SKM-1 treated with dmso at 0.1 percent for 144 hours (cell line): ENCODE results near the gene SDF2L1.

Experiments
- DNase-seq: peaks from one replicate; lab custom pipeline; 2025; ENCODE audit not compliant: unreplicated experiment; lab: John Stamatoyannopoulos, UW

Gene SDF2L1

DNA sequence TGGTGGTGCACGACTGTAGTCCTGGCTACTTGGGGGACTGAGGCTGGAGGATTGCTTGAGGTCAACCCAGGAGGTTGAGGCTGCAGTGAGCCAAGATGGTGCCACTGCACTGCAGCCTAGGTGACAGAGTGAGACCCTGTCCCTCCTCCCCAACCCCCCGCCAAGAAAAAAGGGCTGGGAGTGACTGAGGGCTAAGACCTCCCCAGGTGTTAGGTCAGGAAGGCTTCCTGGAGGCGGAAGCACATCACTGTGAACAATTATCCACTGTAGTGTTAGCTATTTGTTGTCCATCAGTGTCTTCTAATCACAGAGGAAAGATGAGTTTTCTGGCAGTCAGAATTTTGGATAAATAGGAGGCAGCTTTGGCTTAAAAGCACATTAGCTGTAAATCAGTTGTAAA lies 21.1 kb upstream of the SDF2L1 start:
- DNase-seq: no peak

DNA sequence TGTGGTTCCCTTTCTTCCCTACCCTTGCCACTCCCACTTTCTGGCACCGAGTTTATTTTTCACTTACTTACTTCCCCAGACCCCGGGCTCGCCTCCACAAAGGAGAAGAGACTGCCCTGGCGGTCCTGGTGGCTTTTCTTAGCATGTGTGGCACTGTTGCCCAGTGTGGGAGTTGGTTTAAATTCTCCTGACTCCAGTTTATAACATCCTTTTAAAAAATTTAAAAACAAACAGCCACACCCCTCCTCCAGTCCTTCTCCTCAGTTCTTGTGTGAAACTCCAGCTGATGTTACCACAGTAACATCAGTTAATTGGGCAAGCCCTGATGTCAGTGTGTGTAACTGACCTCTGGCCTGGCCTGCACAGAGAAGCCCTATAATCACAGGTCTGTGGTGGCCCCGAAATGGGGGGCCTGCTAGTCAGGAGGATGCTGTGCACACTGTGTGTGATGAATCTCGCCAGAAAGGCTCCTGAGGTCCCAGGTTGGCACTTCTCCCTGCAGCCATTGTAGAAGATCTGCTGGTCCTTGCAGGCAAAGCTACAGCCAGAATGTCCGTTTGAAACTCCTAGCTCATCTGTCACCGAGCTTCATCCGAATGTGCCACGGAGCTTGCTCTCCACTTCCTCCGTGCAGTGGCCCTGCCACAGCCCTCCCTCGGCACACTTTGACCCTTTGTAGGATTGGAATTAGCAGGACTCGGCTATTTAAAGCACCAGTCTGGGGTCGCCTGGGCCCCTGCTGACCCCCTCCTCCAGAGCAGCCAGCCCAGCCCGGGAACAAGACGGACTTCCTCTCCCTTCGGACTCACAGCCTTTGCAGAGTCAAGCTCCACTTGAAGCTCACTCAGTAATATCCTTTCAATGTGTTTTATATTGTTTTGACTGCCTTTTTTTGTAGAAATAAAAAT lies 19.8 kb upstream of the SDF2L1 start:
- peak; percentile 46 for DNase-seq

DNA sequence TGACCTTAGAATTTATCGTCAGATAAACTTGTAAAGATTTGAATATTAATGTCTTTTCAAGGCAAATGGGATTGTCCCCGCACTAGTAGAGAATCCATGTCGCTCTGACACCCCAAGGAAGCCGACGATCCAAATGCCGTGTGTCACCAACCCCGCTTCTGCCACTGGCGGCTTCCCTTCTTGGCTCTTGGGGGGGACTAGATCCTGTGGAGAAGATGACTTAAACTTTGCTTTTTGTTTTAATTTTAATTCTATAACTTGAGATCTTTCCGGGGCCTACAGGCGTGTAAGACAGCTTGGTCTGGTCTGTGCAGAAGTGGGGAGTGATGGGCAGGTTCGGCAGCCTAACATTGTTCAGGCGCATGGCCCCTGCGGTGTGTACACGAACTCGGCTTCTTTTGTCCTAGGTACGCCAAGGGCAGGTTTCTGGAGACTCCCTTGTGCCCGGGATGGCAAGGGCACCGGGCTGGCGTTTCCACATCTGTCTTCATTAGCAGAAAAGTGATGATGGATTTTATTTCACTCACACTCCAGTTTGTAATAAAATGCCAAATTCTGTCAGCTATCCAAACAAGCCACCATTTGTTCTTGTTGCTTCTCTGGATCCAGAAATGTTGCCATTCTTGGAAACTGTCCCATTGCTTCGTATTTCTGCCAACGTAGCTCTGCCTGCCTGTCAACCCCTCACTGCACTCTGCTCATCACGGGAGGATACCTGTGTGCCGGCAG lies 19.0 kb upstream of the SDF2L1 start:
- no peak for DNase-seq

DNA sequence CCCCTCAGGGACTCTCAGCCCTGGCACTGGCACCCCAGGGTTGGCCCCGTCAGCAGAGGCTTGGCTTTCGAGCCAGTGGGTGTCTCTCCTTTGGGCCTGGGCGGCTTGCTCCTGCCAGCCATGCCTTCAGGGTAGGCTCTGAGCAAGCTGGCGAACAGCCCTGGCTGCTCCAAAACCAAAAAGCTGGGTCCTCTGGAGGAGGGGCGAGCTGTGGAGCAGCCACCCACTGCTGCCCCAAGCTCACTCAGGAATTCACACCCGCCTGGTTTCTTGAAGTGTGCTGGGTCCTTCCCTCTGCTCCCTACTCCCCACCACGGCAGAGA lies 18.5 kb upstream of the SDF2L1 start:
- no peak for DNase-seq

DNA sequence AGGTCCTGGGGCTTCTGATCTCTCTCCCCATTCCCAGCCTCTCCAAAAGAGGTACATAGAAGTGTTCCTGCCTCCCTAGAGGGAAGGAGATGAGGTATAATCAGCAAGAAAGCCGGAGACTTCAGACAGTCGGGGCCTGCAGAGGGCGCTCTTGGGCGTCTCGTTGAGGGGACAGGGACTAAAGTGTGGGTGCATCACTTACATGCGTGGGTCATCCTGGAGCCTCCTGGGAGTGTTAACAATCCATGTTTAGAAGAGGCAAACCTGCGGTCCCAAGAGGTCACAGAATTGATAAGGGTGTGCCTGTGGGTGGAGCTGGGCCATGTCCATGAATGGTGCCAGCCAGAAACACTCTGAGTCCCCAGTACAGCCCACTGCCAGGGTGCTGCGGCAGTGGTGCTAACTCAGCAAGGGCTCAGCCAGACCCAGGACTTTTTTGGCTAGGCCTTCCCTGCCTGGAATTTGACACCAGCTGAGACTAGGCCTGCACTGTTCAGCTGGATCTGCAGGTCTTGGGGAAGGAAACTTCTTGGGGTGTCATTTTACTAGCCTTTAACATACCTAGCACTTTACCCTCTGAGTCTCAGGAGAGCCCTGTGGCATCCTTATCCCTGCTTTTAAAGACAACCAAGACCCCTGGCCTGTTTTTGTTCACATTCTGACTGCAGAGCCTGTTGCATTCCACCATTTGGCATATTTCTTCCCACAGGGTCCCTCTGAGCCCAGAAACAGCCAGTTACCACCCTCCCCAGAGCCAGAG lies 17.8 kb upstream of the SDF2L1 start:
- DNase-seq: peak; percentile 33

DNA sequence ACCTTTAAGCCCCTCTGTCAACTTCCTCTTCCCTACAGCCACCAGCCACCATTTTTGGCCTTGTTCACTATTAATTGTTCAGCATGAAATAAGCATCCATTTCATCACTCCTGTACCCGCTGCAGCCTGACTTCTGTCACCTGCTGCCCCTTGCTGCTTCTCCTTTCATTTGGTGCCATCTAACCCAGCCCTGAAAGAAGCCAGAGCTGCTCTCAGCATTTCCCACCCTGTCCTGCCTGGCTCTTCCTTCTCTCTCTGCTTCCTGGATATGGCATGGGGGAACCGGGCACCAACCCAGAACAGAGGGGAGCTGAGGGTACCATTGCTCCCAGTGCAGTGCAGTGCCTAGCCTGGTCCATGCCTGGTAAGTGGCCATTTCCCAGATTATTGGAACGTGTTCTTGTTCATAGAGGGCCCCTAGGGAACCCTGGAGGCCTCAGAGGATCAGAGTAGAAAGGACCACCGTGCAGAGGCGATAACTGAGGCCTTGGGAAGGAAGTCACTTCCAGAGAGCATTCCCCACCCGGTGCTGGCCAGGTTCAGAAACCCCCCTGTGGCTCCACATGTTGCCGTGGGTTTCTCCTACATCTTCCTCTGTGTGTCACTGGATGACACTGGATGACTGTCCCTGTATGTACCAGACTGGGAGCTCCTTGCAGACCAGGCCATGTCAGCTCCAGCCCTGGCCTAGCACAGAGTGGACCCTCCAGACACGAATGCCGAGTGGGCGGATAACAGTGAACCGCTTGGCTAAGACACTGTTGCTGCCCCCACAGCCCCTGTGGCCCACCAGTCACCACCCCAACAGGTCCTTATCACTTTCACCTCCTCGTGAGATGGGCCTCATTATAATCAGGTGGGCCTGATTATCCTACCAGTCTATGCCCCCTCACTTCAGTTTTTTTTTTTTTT lies 17.0 kb upstream of the SDF2L1 start:
- DNase-seq: no peak

DNA sequence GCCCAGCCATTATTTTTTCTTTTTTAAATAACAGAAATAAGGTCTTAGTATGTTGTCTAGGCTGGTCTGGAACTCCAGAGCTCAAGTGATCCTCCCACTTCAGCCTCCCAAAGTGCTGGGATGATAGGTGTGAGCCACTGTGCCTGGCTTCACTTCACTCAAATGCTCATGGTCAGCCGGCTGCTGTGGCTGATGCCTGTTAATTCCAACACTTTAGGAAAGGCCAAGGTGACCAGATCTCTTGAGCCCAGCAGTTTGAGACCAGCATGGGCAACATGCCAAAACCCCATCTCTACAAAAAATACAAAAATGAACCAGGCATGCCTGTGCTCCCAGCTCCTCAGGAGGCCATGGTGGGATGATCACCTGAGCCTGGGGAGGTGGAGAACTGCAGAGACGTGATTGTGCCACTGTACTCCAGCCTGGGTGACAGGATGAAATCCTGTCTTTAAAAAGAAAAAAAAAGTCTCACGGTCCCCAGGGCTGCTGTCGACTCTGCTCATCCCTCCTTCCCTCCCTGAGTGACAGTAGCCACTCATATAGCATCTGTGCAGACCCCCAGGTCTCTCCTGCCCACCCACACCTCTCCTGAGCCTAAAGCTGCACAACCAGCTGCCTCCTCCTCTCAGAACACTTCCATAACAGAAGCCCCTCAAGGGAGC lies 15.9 kb upstream of the SDF2L1 start:
- DNase-seq: no peak

DNA sequence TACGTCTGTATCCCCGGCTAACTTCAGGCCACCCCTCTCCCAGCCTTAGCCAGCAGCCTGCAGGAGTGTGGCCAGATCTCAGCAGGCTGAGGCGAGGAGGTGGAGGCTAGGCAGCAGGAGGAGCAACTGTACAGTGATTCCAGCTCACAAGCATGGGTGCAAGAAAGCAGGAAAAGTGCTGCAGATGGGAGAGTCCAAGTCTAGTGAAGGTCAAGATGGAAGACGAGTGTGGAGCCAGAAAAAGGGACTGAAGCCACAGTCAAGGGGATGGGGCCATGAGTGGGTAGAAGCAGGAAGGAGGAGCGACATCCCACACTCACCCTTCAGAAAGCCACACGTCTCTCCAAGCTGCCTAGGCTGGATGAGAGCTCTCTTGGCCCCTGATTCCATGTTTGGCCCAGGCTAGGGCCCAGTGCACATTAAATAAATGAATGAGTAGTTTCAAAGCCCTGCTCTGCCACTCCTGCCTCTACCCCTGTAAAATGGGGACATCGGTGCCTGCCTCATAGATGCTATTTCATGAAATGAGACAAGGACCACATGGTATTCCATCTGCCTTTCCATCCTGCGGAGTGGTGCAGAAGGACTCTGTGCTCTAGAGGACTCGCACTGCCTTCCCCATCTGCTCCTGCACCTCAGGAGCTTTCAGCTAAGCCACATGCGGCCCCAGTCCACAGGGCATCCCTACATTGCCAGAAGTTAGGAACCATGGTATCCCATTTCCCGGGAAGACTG lies 15.2 kb upstream of the SDF2L1 start:
- no peak for DNase-seq

DNA sequence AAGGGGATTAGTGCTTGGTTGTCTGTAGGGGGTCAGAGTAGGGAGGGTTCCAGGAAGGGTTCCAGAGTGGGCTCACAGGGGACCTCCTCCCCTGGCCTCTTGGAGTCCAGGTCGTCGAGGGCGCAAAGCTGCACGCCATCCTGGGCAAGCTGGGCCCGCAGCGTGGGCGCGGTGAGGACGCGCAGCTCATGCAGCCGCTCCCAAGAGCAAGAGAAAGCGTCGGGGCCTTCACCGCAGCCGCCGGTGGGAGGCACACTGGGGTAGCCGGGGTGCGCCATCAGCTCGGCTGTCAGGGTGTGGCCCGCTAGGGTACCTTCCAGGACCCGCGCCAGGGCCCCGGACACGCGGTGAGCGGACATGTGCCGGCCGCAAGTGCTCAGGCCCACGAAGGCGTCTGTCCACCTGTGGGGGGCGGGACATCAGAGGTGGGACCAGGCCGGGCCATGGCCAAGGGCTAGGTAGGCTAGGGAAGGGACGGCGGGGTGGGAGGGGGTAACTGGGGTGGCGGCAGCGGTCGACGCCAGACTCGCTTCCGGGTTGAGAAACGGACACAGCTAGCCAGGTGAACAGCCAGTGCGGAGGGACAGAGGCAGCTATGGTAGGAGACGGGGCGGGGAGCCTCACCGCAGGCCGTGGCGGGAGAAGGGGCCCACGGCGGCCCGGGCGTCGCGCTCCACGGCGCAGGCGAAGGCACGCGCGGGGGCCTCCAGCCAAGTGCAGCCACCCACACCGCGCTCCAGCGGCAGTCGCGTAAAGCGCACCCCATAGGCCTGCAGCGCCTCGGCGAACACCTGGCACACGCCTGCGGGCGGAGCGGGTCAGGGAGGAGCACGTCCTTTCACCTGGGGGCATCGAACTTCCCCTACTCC lies 13.5 kb upstream of the SDF2L1 start:
- no peak for DNase-seq

DNA sequence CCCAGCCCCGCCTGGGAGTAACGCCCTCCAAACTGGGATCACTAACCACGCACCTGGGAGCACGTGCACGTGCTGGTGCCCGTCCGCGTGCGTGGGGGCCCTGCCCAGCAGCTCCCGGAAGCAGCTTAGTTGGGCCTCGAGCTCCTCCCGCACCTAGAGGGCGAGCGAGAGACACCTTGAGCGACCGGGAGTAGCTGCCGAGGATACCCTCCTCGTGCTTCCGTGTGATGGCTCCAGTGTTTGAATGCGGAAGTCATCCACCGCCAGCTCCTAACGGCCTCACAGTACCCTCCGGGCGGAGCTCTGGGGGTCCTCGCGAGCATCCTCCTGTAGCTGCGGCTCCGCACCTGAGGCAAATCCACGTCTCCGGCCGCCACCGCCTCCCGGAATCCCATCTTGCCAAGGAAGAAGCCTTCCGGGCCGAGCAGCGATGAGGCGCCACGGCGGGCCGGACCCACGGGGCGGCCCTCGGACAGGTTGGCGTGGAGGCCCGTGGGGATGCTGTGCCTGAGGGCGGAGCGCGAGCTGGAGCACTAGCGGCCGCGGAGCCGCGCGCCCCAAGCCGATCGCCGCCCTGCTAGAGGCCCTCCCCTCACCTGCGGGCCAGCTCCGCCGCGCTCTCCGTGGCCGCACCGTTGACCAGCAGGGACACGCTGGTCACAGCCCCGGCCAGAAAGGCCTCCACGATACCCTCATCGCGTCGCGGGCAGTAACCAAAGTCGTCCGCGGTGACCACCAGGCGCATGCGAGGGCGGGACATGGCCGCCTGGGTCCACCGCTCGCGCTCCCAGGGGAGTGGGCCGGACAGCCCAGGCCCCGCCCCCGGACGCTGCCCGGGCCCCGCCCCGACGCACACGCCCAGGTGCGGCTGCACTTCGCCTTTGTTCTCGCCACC lies 12.6 kb upstream of the SDF2L1 start, which contains the start of gene YDJC:
Gene YDJC, minus strand, starts transcription at position 768 of the 895 bp plus-strand sequence. Its CDS starts 8 bp downstream, at position 760.
- DNase-seq: peak; percentile 87

DNA sequence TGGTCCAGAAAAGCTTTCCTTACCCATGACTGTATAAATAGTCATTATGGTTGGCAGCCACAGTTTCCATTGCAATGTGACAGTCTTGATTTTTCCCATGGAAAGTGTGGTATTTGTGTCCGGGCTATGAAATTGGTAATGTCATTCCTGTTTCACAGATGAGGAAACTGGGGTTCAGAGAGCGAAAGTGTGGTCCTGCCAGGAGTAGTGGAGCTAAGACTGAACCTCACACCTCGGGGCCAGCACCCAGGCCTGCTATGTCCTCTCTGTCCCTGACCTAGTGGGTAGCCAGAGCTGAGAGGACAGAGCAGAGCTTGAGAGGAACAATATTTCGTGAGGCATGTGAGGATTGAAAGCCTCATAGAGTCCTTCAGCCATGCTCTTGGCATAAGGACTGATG lies 11.1 kb upstream of the SDF2L1 start:
- no peak for DNase-seq

DNA sequence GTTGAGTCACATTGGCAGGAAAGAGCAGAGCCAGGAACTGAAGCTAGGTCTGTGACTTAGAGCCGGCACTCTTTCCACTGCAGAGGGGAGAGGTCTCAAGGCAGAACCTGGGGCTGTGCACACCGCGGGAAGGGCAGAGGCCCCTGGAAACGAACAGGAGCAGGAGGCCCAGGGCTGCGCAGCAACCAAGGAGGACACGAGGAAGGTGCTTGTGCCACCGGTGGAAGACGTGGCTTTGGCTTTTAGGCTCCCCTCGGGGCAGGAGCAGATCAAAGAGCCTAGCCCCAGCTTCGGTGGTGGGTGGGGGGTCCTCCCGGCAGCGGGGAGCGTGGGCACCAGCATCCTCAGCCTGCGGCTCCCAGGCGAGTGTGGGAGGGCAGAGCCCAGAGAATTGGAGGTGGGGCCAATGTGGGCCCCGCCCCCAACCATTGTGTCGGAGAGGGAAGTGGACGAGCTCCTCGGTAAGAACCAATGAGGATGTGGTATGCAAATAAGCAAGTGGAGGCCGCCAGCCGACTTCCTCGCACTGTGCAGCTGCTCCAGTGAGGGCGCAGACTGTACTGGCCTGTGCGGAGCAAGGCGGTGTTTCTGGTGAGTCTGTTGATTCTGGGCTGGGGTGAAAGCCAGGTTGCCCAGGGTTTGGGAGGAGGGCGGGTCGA lies 9.7 kb upstream of the SDF2L1 start, which contains the start of gene CCDC116:
Gene CCDC116, plus strand, starts transcription at position 524 of the 659 bp plus-strand sequence. CDS start 422 bp downstream, outside the sequence.
- no peak for DNase-seq

DNA sequence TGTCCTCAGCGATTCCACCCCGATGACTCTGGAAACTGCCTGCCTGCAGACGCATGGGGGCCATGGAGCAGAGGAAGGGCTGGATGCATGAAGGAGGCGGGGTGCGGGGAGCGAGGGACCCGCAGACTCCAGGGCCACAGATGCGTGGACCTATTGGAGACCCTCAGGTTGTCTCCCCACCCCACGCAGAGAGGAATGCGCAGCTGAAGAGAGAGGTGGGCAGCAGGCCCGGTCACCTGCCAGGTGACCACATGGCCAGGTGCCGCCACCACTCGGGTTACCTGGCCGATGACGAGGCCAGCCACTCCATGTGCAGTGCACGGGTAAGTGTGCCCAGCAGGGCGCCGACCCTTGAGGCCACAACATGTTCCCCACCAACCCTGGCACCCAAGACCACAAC lies 9.2 kb upstream of the SDF2L1 start:
- DNase-seq: no peak

DNA sequence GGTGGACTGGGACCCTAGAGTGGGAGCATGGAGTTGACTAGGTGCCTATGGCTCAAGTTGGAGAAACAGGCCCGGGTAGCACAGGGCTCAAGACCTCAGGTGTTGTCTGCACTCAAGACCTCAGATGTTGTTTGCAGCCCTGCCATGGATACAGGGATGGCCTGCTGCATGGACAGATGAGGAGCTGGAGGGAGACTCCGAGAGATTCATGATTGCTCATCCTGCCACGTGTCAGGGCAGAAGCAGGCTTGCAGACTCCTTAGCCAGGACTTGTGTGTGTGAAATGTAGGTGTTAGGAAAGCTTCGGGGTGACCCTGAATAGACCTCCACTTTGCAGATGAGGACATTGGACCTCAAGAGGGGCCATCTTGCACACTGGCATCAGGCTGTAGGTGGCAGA lies 8.6 kb upstream of the SDF2L1 start:
- DNase-seq: no peak

DNA sequence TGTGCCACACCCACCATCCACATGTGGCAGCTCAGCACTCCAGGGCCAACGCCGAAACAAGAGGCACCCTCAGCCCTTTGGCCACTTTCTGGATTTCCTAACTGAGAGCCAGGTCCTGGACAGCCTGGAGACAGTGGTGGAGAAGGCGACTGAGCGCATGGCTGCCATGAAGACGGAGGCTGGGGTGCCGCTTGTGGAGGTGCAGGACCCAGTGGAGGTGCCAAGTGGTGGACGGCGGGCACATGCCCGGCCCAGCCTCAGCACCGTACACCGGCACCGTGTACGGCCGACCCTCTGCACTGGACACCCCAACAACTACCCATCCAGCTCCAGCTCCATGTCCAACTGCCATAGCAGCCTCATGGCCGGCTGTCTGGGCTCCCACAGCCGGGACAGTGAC lies 8.0 kb upstream of the SDF2L1 start:
- DNase-seq: no peak

DNA sequence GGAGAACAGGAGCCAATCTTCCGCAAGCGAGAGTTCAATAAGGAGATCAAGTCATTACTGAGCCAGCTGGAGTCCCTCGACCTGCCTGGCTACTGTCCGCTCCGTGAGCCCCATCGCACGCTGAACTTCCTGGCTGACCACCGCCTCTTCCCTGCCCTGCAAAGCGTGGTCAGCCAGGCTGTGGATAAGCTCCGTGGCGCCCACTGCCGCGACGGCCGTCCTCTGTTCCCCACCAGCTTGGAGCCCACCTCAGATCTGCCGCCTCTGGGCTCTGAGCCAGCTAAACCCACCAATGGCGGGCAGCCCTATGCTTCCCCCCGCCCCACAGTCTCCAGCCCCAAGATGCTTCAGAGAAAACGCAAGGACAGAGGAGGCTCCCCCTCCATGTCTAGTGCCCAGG lies 7.3 kb upstream of the SDF2L1 start:
- no peak for DNase-seq
